HG03108 (cell line): ENCODE data around the gene TMEM132E.

ENCODE experiments used
- ATAC-seq: cut with Tn5 transposase; IDR thresholded peaks from one replicate; pipeline ENCODE4 v1.9.1; 2021; ENCODE audit warnings: moderate library complexity; ENCODE audit not compliant: unreplicated experiment

TMEM132E gene

DNA sequence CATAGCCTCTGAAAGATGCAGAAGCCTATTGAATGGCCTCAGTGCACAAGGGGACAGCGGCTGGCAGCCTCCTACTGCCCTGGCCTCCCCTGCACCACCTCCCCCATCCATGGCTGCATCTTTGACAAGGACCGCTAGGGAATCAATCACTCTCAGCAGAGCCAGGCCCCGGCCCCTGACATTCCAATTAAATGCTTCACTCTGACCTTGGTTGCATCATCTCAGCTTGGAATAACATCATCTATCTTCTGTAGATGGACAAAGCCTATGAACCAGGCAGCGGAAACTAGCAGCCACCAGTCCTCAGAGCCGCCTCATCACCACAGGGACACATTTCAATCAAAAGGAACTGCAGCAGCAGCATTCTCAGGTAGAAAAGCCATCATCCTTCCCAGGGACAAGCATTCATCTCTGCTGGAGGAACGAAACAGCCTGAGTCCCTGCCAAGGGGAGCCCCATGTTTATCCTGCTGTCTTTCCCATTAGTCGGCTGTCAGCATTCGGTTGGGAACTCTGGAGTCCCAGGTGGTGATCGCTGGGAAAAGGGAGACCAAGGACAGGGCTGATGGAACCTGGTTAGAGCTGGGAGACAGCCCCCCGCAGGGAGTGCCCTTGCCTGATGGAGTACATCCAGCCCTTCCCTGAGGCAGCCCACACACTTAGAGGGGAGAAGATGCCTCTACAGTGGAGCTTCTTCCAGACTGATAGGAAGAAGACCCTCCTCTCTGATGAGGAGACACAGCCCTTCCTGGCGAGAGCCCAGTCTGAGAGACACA, 11.5 kb upstream of the TMEM132E start:
- ATAC-seq, result no peak

DNA sequence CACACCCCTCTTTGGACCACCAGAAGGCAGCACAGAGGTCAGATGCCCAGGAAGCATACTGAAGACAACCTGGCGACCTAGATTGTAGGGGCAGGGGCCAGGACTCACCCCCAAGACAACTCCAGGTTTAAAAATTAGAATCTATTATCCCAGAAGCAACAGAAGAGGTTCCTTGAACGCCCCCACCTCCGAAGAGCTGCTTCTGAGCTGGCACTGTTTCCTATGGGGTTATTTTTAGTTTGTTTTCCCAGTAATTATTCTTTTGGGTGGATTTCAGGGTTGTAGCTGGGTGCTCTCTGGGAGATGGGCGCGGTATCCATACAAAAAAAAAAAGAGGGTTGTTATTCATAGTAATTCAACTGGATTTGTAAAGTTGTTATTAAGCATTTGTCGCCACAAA, 10.4 kb upstream of the TMEM132E start:
- ATAC-seq, result no peak

GRCh38 chr17:34569591-34569990, 9.8 kb upstream of the TMEM132E start:
- no peak for ATAC-seq

GRCh38 chr17:34570506-34570905, 8.9 kb upstream of the TMEM132E start:
- ATAC-seq, result no peak

- no peak for ATAC-seq
Observed at GRCh38 chr17:34571428-34572130, 7.8 kb upstream of the TMEM132E start.

- ATAC-seq, result no peak
Observed at GRCh38 chr17:34572483-34572882, 6.9 kb upstream of the TMEM132E start.

DNA sequence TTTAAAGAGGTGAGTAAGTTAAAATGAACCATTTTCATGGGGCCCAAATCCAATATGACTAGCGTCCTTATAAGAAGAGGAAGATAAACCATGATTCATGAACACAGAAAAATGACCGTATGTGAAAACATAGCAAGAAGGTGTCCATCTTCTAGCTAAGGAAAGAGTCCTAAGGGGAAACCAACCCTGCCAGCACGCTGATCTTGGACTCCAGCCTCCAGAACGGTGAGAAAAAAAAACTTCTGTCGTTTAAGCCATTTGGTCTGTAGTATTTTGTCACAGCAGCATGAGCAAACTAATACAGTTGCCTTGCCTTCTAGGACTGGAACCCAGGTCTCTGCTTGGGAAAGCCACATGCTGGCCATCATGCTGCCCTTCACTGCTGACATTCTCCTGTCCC, 4.2 kb upstream of the TMEM132E start:
- ATAC-seq, result no peak

- ATAC-seq, result no peak
Observed at GRCh38 chr17:34578016-34578415, 1.4 kb upstream of the TMEM132E start.

- no peak for ATAC-seq
Observed at GRCh38 chr17:34578656-34579016, 746 bp upstream of the TMEM132E start.

- no peak for ATAC-seq
Observed at GRCh38 chr17:34579979-34580684, 750 bp downstream of the TMEM132E start.

- ATAC-seq, result no peak
Observed at GRCh38 chr17:34580685-34581445, 1.5 kb downstream of the TMEM132E start.

- ATAC-seq, result no peak
Observed at GRCh38 chr17:34581446-34582184, 2.2 kb downstream of the TMEM132E start.

DNA sequence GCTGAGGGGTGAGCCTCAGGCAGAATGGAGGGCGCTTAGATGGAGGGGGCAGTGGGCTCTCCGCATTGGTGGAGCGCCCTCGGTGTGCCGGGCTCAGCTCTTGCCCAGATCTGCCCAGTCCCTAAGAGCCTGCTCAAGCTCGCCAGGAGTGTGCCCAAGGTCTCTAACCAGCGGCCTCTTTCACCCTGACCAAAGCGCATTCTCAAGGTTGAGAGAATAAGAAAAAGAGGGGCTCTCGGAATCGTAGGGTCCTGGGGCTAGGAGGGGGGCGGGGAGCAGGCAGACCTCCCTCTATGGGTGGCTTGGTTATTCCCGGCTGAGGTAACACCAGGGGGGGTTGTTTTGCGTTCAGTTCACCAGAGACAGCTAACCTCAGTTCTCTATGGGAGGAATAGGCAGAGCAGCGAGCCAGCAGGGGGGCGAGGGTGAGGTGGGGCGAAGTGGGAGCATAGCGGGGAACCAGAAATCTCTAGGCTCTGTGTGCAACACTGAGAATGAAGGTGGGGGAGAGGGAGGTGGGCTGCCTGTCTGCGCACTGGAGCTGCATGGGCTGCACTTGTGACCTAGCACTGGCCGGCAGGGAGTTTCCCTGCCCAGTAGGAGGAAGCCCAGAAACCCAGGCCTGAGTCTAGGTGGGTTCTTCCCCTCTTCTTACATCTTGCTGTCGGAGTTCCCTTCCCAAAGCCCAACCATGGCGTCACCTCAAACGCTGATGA, 3.0 kb downstream of the TMEM132E start:
- no peak for ATAC-seq

DNA sequence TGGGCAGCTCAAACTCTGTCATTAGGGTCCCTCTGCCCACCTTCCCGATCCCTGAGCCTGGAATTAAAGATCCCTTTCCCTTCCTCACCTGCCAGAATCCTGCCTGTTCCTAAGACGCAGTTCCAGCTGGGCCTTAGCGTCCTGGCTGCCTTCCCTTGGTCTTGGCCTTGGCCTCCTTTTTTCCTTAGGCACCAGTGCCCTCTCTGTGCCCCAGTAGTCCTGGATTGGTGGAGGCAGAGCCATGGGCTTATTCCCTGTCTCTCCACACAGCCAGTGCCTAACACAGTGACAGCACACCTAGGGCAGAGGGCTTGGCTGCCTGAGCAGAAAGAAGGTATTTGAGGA, 3.5 kb downstream of the TMEM132E start:
- ATAC-seq, result no peak

DNA sequence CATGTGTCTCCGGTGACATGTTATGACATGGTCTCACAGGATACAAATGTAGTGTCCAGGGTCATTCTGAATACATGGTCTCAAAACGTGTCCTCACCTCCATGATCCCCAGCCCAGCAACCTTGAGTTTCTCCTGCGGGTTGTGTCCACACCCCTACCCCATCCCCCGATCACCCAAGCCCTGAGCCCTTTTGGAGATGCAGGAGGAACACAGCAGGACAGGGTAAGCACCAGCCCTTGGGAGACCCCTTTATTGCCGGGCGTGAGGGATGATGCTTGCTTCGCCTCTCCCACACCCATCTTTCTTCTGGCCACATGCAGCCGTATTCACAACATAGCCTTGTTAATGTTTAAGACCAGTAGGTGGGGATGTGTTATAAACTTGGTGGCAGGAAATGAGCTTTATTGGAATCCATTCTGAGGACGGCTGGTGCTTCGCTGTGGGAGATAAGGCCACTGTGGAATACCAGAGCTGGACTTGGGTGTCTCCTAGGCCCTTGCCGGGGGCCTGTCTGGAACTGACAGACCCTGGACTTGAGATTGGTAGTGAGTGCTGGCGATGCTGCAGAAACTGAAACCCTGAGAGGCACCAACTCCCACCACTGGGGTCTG, 5.5 kb downstream of the TMEM132E start:
- ATAC-seq, result no peak

DNA sequence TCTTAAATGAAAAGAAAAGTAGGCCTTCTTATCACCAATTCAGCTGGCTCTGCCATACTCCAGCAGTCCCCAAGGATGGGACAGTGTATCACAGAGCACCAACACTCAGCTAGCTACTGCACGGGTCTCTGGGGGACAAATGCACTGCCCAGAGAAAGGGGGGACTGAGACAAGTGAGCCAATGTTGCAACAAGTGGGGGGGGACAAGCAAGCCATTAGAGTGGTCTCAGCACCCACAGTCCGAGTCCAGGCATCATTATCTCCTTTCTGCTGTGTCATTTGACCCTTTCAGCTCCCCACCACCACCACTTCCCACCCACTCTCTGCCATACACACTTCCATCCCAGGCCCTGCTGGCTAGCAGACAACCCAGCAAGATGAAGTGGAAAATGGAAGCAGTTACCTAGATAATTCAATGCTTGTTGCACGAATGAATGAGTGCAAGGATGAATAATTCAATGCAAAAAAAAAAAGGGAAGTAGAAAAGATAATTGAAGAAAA, 7.0 kb downstream of the TMEM132E start:
- no peak for ATAC-seq

GRCh38 chr17:34588266-34588665, 8.9 kb downstream of the TMEM132E start:
- ATAC-seq, result no peak

GRCh38 chr17:34589120-34589965, 10.0 kb downstream of the TMEM132E start:
- no peak for ATAC-seq
